IPS DF 19.7 (cell line): ENCODE results near the gene SGCA.

ENCODE experiments used
- DNase-seq: peaks from one replicate; pipeline ENCODE4 v3.0.0-alpha.2; 2013; ENCODE audit warnings: low read depth, low spot score

SGCA gene

GRCh38 chr17:50181591-50182560, 16.1 kb downstream of the SGCA start:
- no peak for DNase-seq

- DNase-seq, result no peak
Measured at GRCh38 chr17:50182783-50183420, 17.1 kb downstream of the SGCA start.

- no peak for DNase-seq
Measured at GRCh38 chr17:50183421-50183994, 17.7 kb downstream of the SGCA start.

GRCh38 chr17:50184064-50184463, 18.3 kb downstream of the SGCA start:
- DNase-seq, result no peak

- DNase-seq, result no peak
Measured at GRCh38 chr17:50184611-50185398, 19.0 kb downstream of the SGCA start.

GRCh38 chr17:50185631-50186471, 20.0 kb downstream of the SGCA start:
- DNase-seq, result no peak

GRCh38 chr17:50186661-50187393, 21.0 kb downstream of the SGCA start:
- DNase-seq, result no peak

GRCh38 chr17:50187394-50187725, 21.6 kb downstream of the SGCA start:
- DNase-seq, result no peak

- no peak for DNase-seq
Measured at GRCh38 chr17:50187751-50188530, 22.1 kb downstream of the SGCA start.

GRCh38 chr17:50188531-50188920, 22.7 kb downstream of the SGCA start:
- DNase-seq, result no peak

- no peak for DNase-seq
Measured at GRCh38 chr17:50188921-50189549, 23.2 kb downstream of the SGCA start.

- no peak for DNase-seq
Measured at GRCh38 chr17:50189550-50190292, 23.9 kb downstream of the SGCA start.

GRCh38 chr17:50190293-50190602, 24.4 kb downstream of the SGCA start:
- no peak for DNase-seq

GRCh38 chr17:50190603-50191358, 25.0 kb downstream of the SGCA start:
- no peak for DNase-seq

GRCh38 chr17:50191359-50192143, 25.7 kb downstream of the SGCA start:
- DNase-seq, result no peak

- no peak for DNase-seq
Measured at GRCh38 chr17:50192144-50192617, 26.4 kb downstream of the SGCA start.
